BE2C (cell line): ENCODE measurements around the gene HS6ST3.

Source experiments
- DNase-seq: peaks from one replicate; pipeline ENCODE4 v3.0.0-alpha.2; 2020
- H3K27me3 ChIP-seq: fragments of 250-450 bp; sonication (Bioruptor Pico); 2 replicates; pipeline ENCODE4 v1.5.1; 2020; ENCODE audit warnings: mild to moderate bottlenecking
- H3K36me3 ChIP-seq: fragments of 250-450 bp; sonication (Bioruptor Pico); 2 replicates; pipeline ENCODE4 v1.5.1; 2020; ENCODE audit warnings: mild to moderate bottlenecking
- H3K4me1 ChIP-seq: fragments of 250-450 bp; sonication (Bioruptor Pico); 2 replicates; pipeline ENCODE4 v1.5.1; 2020
- H3K4me3 ChIP-seq: 2 replicates; pipeline ENCODE4 v1.5.1; 2011; ENCODE audit warnings: low read depth, low read length
- H3K9me3 ChIP-seq: fragments of 250-450 bp; sonication (Bioruptor Pico); 2 replicates; pipeline ENCODE4 v1.5.1; 2020
- CTCF ChIP-seq: IDR thresholded peaks from 2 replicates; pipeline ENCODE4 v1.5.1; 2012; ENCODE audit warnings: mild to moderate bottlenecking, low read depth, low read length

Gene HS6ST3

GRCh38 chr13:96454466-96454865 is 364.6 kb downstream of the HS6ST3 start:
- DNase-seq, result no peak
- Histone ChIP-seq H3K4me3 (no peak overlapping the region), H3K27me3 (no peaks in the 10 kb centered on the region), H3K36me3 (no peaks in the 10 kb centered on the region), H3K4me1 (no peaks in the 10 kb centered on the region), H3K9me3 (no peaks in the 10 kb centered on the region)
- no peak for TF ChIP-seq CTCF

GRCh38 chr13:96460609-96461008 is 370.7 kb downstream of the HS6ST3 start:
- Histone ChIP-seq H3K4me3 (no peak overlapping the region), H3K9me3 (no peaks in the 10 kb centered on the region), H3K27me3 (no peaks in the 10 kb centered on the region), H3K4me1 (0 out of 2 replicates have a peak, but pooled peaks cover 4% of the 10 kb centered on the region), H3K36me3 (no peaks in the 10 kb centered on the region)
- peak; percentile 72 for DNase-seq
- no peak for TF ChIP-seq CTCF

- Histone ChIP-seq H3K9me3 (no peaks in the 10 kb centered on the region), H3K36me3 (no peaks in the 10 kb centered on the region), H3K4me3 (no peak overlapping the region), H3K4me1 (no peaks in the 10 kb centered on the region), H3K27me3 (no peaks in the 10 kb centered on the region)
- no peak for TF ChIP-seq CTCF
- no peak for DNase-seq
Observed at GRCh38 chr13:96473526-96474180, 383.7 kb downstream of the HS6ST3 start.

- H3K4me3 ChIP-seq, result no peak overlapping the region
- H3K9me3 ChIP-seq, result no peaks in the 10 kb centered on the region
- no peaks in the 10 kb centered on the region for H3K4me1 ChIP-seq
- H3K36me3 ChIP-seq, result no peaks in the 10 kb centered on the region
- TF ChIP-seq CTCF, result no peak
- no peaks in the 10 kb centered on the region for H3K27me3 ChIP-seq
- DNase-seq, result no peak
Observed at GRCh38 chr13:96474181-96474557, 384.3 kb downstream of the HS6ST3 start.

GRCh38 chr13:96475103-96475502 is 385.2 kb downstream of the HS6ST3 start:
- no peaks in the 10 kb centered on the region for H3K4me1 ChIP-seq
- H3K27me3 ChIP-seq, result no peaks in the 10 kb centered on the region
- H3K36me3 ChIP-seq, result no peaks in the 10 kb centered on the region
- no peak overlapping the region for H3K4me3 ChIP-seq
- H3K9me3 ChIP-seq, result no peaks in the 10 kb centered on the region
- DNase-seq, result no peak
- TF ChIP-seq CTCF, result no peak

- Histone ChIP-seq H3K27me3 (no peaks in the 10 kb centered on the region), H3K36me3 (no peaks in the 10 kb centered on the region), H3K9me3 (no peaks in the 10 kb centered on the region), H3K4me1 (no peaks in the 10 kb centered on the region), H3K4me3 (no peak overlapping the region)
- DNase-seq, result no peak
- no peak for TF ChIP-seq CTCF
Observed at GRCh38 chr13:96481482-96481881, 391.6 kb downstream of the HS6ST3 start.
